Measurements from ENCODE around the gene FDXACB1.

The FDXACB1 gene

GRCh38 chr11:111846636-111847035 is 32.3 kb downstream of the FDXACB1 start:
- Mint-ChIP-seq H3K27ac (no peak overlapping the region), H3K4me3 (no peak overlapping the region), H3K4me1 (peaks cover under 1% of the 10 kb centered on the region), H3K27me3 (ENCODE audit: low read depth) (no peaks in the 10 kb centered on the region), H3K9me3 (no peaks in the 10 kb centered on the region), H3K36me3 (ENCODE audit: low read depth) (peaks cover 59% of the 10 kb centered on the region)
- no peak for TF ChIP-seq CTCF (IDR thresholded peaks at IDR 0.05; ENCODE audit: unreplicated experiment in 3 of 3)

GRCh38 chr11:111846063-111846462 is 32.9 kb downstream of the FDXACB1 start:
- Mint-ChIP-seq H3K4me3 (no peak overlapping the region), H3K4me1 (peaks cover 6% of the 10 kb centered on the region), H3K27ac (no peak overlapping the region), H3K9me3 (no peaks in the 10 kb centered on the region), H3K36me3 (ENCODE audit: low read depth) (peaks cover 58% of the 10 kb centered on the region), H3K27me3 (ENCODE audit: low read depth) (no peaks in the 10 kb centered on the region)
- TF ChIP-seq CTCF (IDR thresholded peaks at IDR 0.05; ENCODE audit: unreplicated experiment in 3 of 3) = no peak

DNA sequence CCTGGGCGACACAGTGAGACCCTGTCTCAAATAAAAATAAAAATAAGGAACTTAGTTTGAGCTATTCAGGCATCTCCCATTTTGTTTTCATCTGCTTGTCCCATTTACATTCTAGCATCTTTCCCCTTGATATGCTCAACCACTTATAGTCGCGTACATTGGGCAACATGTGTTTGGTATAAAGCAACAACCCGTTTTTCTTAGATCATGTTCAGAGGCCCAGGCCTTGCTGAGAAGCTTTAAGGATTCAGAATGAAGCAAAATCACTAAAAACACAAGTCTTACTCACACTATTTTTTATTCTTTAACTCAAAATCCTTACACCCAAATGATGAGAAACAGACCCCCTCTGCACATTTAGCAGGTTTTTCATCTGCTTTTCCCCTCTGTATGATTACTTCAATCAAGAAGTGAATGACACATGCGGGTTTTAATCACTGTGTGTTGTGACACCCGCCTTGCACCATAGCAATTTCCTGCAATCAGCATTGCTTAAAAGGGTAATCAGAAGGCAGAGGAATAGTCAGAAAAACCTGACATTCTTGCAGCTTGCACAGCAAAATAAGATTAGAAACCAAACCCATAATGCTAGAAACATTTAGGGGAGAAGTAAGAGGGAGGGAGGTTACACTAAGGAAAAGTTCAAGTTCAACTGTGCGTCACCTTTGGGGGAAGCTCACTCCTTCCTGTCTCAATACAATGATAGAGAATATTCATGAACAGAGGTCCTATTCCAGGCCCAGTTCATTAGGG is 33.5 kb downstream of the FDXACB1 start:
- H3K27ac Mint-ChIP-seq = no peak overlapping the region
- H3K27me3 Mint-ChIP-seq (ENCODE audit: low read depth) = no peaks in the 10 kb centered on the region
- peaks cover 7% of the 10 kb centered on the region for H3K4me1 Mint-ChIP-seq
- peaks cover 56% of the 10 kb centered on the region for H3K36me3 Mint-ChIP-seq (ENCODE audit: low read depth)
- no peaks in the 10 kb centered on the region for H3K9me3 Mint-ChIP-seq
- H3K4me3 Mint-ChIP-seq = no peak overlapping the region
- no peak for TF ChIP-seq CTCF (IDR thresholded peaks at IDR 0.05; ENCODE audit: unreplicated experiment in 3 of 3)

DNA sequence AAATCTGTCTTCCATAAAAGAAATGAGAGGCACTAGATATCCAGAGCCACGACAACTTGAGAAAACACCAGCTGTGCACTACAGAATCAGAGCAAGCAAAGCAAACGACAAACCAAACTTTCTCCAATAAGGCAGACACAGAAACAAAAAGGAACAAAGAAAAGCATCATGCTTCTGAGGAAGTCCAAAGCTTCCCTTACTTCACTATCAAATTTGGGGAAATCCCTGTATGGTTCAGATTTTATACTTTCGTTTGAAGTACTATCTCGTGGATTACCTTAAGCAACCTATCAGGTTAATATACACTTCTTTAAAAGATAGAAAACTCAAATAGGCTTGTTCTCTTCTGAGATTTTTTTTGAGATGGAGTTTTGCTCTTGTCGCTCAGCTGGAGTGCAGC is 35.3 kb downstream of the FDXACB1 start:
- no peak overlapping the region for H3K27ac Mint-ChIP-seq
- peaks cover 7% of the 10 kb centered on the region for H3K4me1 Mint-ChIP-seq
- peaks cover 42% of the 10 kb centered on the region for H3K36me3 Mint-ChIP-seq (ENCODE audit: low read depth)
- H3K4me3 Mint-ChIP-seq = no peak overlapping the region
- no peaks in the 10 kb centered on the region for H3K27me3 Mint-ChIP-seq (ENCODE audit: low read depth)
- no peak for TF ChIP-seq CTCF (IDR thresholded peaks at IDR 0.05; ENCODE audit: unreplicated experiment in 3 of 3)
- H3K9me3 Mint-ChIP-seq = no peaks in the 10 kb centered on the region

DNA sequence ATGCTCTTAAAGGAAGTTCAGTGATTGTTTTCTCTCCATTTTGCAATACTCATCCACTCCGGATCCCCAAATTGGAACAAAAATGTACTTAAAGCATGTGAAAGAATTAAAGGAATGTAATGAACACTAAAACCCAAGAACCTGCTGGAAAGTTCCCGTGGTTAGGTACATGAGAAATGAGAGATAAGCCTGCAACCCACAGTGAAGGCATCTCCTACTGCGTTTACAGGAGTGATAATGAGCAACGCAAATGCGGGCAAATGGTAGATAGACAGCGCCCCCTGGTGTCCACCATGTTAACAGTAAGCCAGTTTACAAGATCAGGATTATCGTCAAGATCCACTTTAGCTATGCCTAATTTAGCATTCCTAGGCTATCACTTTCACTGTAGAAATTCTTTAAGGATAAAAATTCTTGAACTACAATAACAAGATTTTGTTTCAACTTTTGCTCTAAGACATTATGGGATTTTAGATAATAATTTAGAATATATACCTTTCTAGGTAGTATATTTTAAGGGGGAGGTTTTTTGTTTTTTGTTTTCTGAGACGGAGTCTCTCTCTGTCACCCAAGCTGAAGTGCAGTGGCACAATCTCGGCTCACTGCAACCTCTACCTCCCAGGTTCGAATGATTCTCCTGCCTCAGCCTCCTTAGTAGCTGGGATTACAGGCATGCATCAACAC is 37.5 kb downstream of the FDXACB1 start:
- Mint-ChIP-seq H3K27ac (no peak overlapping the region), H3K36me3 (ENCODE audit: low read depth) (peaks cover 35% of the 10 kb centered on the region), H3K27me3 (ENCODE audit: low read depth) (no peaks in the 10 kb centered on the region), H3K4me1 (peaks cover 7% of the 10 kb centered on the region), H3K9me3 (no peaks in the 10 kb centered on the region), H3K4me3 (no peak overlapping the region)
- TF ChIP-seq CTCF (IDR thresholded peaks at IDR 0.05; ENCODE audit: unreplicated experiment in 3 of 3) = peak; percentile 85 to 92 (median 91)

Measured in nephron (organoid).